ENCODE data around the gene GASK1A. TPM values are rescaled to one million over a fixed set of nuclear protein-coding genes. Genes with fewer than 3 reads are reported as not detected.

The GASK1A gene
- total and polyA plus RNA-seq, 4 donors = 0.79 to 22.8 (median 4.6) TPM

DNA sequence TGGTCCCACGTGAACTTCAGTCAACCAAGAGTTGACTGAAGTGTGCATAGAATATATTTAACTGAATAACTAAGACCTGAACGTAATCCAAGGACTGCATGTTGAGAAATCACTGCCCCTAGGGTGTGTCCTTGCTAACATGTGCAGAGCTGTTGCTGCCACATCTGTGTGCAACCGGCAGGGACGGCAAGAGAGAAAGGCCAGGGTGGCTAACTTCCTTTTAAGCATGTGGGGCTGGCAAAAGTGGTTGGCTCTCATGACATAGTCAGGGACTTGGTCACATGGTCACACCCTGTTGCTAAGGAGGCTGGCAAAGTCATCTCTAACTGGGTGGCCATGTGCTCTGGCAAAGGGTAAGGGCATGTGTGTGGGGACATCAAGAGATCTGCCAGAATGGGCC lies 52.4 kb downstream of the GASK1A start:
- Histone ChIP-seq H3K4me1 (ENCODE audit: control insufficient read depth in 4 of 4, insufficient read depth in 4 of 4, low read length in 3 of 4) (peaks cover 0 to 4% (median 0%) of the 10 kb centered on the region in 4 donors), H3K27ac (ENCODE audit: low read depth in 1 of 2, low read length in 2 of 2) (no peak overlapping the region), H3K36me3 (ENCODE audit: control insufficient read depth in 4 of 4, insufficient read depth in 3 of 4, low read depth in 1 of 4, low read length in 3 of 4) (peaks cover 0 to 13% (median 0%) of the 10 kb centered on the region in 4 donors), H3K27me3 (ENCODE audit: control insufficient read depth in 4 of 4, insufficient read depth in 4 of 4, low read length in 3 of 4) (no peaks in the 10 kb centered on the region), H3K9me3 (ENCODE audit: control insufficient read depth in 4 of 4, low read length in 3 of 4) (no peaks in the 10 kb centered on the region), H3K4me3 (ENCODE audit: low read depth in 1 of 3, low read length in 3 of 3) (no peak overlapping the region), H3K9ac (ENCODE audit: low read depth in 1 of 2, low read length in 2 of 2) (no peak overlapping the region)
- no peak for TF ChIP-seq NR2F2 (IDR thresholded peaks at IDR 0.05)
- TF ChIP-seq, protein P1, sequence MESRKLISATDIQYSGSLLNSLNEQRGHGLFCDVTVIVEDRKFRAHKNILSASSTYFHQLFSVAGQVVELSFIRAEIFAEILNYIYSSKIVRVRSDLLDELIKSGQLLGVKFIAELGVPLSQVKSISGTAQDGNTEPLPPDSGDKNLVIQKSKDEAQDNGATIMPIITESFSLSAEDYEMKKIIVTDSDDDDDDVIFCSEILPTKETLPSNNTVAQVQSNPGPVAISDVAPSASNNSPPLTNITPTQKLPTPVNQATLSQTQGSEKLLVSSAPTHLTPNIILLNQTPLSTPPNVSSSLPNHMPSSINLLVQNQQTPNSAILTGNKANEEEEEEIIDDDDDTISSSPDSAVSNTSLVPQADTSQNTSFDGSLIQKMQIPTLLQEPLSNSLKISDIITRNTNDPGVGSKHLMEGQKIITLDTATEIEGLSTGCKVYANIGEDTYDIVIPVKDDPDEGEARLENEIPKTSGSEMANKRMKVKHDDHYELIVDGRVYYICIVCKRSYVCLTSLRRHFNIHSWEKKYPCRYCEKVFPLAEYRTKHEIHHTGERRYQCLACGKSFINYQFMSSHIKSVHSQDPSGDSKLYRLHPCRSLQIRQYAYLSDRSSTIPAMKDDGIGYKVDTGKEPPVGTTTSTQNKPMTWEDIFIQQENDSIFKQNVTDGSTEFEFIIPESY (IDR thresholded peaks at IDR 0.05) = no peak
- no peak for TF ChIP-seq HNF4G (IDR thresholded peaks at IDR 0.05)
- no peak for TF ChIP-seq YY1 (IDR thresholded peaks at IDR 0.05)
- TF ChIP-seq RXRA (IDR thresholded peaks at IDR 0.05) = no peak
- TF ChIP-seq, protein P2, sequence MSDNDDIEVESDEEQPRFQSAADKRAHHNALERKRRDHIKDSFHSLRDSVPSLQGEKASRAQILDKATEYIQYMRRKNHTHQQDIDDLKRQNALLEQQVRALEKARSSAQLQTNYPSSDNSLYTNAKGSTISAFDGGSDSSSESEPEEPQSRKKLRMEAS (IDR thresholded peaks at IDR 0.05) = no peak
- TF ChIP-seq, protein P3, sequence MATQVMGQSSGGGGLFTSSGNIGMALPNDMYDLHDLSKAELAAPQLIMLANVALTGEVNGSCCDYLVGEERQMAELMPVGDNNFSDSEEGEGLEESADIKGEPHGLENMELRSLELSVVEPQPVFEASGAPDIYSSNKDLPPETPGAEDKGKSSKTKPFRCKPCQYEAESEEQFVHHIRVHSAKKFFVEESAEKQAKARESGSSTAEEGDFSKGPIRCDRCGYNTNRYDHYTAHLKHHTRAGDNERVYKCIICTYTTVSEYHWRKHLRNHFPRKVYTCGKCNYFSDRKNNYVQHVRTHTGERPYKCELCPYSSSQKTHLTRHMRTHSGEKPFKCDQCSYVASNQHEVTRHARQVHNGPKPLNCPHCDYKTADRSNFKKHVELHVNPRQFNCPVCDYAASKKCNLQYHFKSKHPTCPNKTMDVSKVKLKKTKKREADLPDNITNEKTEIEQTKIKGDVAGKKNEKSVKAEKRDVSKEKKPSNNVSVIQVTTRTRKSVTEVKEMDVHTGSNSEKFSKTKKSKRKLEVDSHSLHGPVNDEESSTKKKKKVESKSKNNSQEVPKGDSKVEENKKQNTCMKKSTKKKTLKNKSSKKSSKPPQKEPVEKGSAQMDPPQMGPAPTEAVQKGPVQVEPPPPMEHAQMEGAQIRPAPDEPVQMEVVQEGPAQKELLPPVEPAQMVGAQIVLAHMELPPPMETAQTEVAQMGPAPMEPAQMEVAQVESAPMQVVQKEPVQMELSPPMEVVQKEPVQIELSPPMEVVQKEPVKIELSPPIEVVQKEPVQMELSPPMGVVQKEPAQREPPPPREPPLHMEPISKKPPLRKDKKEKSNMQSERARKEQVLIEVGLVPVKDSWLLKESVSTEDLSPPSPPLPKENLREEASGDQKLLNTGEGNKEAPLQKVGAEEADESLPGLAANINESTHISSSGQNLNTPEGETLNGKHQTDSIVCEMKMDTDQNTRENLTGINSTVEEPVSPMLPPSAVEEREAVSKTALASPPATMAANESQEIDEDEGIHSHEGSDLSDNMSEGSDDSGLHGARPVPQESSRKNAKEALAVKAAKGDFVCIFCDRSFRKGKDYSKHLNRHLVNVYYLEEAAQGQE (IDR thresholded peaks at IDR 0.05) = no peak
- no peak for TF ChIP-seq FOXA1 (IDR thresholded peaks at IDR 0.05)
- TF ChIP-seq TAF1 (conservative IDR thresholded peaks at IDR 0.05) = no peak
- TF ChIP-seq SP1 (IDR thresholded peaks at IDR 0.05) = no peak
- TF ChIP-seq FOXA2 (IDR thresholded peaks at IDR 0.05) = no peak
- TF ChIP-seq JUND (IDR thresholded peaks at IDR 0.05) = no peak
- no peak for TF ChIP-seq GABPA (IDR thresholded peaks at IDR 0.05 in 1 of 2, conservative IDR thresholded peaks at IDR 0.05 in 1 of 2)
- TF ChIP-seq, protein P4, sequence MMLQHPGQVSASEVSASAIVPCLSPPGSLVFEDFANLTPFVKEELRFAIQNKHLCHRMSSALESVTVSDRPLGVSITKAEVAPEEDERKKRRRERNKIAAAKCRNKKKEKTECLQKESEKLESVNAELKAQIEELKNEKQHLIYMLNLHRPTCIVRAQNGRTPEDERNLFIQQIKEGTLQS (IDR thresholded peaks at IDR 0.05) = no peak
- TF ChIP-seq EGR1 (IDR thresholded peaks at IDR 0.05; ENCODE audit: low read depth in 2 of 2) = no peak
- no peak for TF ChIP-seq RAD21 (IDR thresholded peaks at IDR 0.05)
- TF ChIP-seq, protein P5, sequence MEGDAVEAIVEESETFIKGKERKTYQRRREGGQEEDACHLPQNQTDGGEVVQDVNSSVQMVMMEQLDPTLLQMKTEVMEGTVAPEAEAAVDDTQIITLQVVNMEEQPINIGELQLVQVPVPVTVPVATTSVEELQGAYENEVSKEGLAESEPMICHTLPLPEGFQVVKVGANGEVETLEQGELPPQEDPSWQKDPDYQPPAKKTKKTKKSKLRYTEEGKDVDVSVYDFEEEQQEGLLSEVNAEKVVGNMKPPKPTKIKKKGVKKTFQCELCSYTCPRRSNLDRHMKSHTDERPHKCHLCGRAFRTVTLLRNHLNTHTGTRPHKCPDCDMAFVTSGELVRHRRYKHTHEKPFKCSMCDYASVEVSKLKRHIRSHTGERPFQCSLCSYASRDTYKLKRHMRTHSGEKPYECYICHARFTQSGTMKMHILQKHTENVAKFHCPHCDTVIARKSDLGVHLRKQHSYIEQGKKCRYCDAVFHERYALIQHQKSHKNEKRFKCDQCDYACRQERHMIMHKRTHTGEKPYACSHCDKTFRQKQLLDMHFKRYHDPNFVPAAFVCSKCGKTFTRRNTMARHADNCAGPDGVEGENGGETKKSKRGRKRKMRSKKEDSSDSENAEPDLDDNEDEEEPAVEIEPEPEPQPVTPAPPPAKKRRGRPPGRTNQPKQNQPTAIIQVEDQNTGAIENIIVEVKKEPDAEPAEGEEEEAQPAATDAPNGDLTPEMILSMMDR (IDR thresholded peaks at IDR 0.05; ENCODE audit: low read depth, low read length, missing input control) = no peak
- no peak for TF ChIP-seq HNF4A (conservative IDR thresholded peaks at IDR 0.05)
- DNase-seq (ENCODE audit: low spot score) = no peak
- WGBS = 68% methylated on average over 4 of the region's 4 CpGs
